HG03095 (cell line): ENCODE measurements around the gene NUDT3.
A peak's percentile ranks its signal among the peaks of the same experiment; 100 is the strongest.
"Not testable (repeated sequence)": the region's sequence is repeated elsewhere in the genome, so short reads cannot be mapped to it uniquely, and the experiment has no call there.

Experiments
- ATAC-seq: cut with Tn5 transposase; IDR thresholded peaks from one replicate; pipeline ENCODE4 v1.9.1; 2021; ENCODE audit warnings: moderate library complexity; ENCODE audit not compliant: unreplicated experiment

Gene NUDT3

GRCh38 chr6:34267746-34268145 is 124.7 kb downstream of the NUDT3 start:
- ATAC-seq: no peak

GRCh38 chr6:34263484-34263883 is 129.0 kb downstream of the NUDT3 start:
- ATAC-seq: not testable (repeated sequence)

- no peak for ATAC-seq
Observed at GRCh38 chr6:34260576-34261267, 131.7 kb downstream of the NUDT3 start.

- ATAC-seq: no peak
Observed at GRCh38 chr6:34259529-34260069, 132.9 kb downstream of the NUDT3 start.

- not testable (repeated sequence) for ATAC-seq
Observed at GRCh38 chr6:34252395-34252794, 140.1 kb downstream of the NUDT3 start.

GRCh38 chr6:34249469-34250261 is 142.8 kb downstream of the NUDT3 start:
- ATAC-seq: peak; percentile 11

- peak; percentile 64 for ATAC-seq
Observed at GRCh38 chr6:34248727-34249468, 143.6 kb downstream of the NUDT3 start, which contains the start of gene SMIM29. TSS of gene SMIM29 (minus strand) at chr6:34249006. CDS start at chr6:34247791, 1,215 bp downstream.

GRCh38 chr6:34248198-34248726 is 144.2 kb downstream of the NUDT3 start:
- ATAC-seq: peak; percentile 17

- no peak for ATAC-seq
Observed at GRCh38 chr6:34247481-34248197, 144.8 kb downstream of the NUDT3 start.

- no peak for ATAC-seq
Observed at GRCh38 chr6:34246563-34247391, 145.7 kb downstream of the NUDT3 start.

- no peak for ATAC-seq
Observed at GRCh38 chr6:34246249-34246562, 146.3 kb downstream of the NUDT3 start.

- ATAC-seq: not testable (repeated sequence)
Observed at GRCh38 chr6:34245761-34246140, 146.7 kb downstream of the NUDT3 start.

- ATAC-seq: not testable (repeated sequence)
Observed at GRCh38 chr6:34245032-34245760, 147.3 kb downstream of the NUDT3 start.

- no peak for ATAC-seq
Observed at GRCh38 chr6:34243901-34244884, 148.3 kb downstream of the NUDT3 start.

- no peak for ATAC-seq
Observed at GRCh38 chr6:34243131-34243771, 149.2 kb downstream of the NUDT3 start.

GRCh38 chr6:34242252-34243130 is 150.0 kb downstream of the NUDT3 start:
- ATAC-seq: no peak
